Left lobe of liver (tissue), 2 donors: ENCODE measurements around the gene LGI1. TPM values are rescaled to one million over a fixed set of nuclear protein-coding genes. Genes with fewer than 3 reads are reported as not detected.

Experiments
- ATAC-seq: fragments of 200-7000 bp; cut with Tn5 transposase; one replicate; pipeline ENCODE4 v1.9.1; 2020; ENCODE audit warnings: mild to moderate bottlenecking, moderate library complexity
- DNase-seq: peaks from one replicate; pipeline ENCODE4 v3.0.0-alpha.2; 2020; ENCODE audit warnings: low spot score
- total RNA-seq: library from RNA; stranded (reverse); gene quantifications from one replicate; pipeline ENCODE4 v1.2.1, GENCODE V29; 2021
- donor health status: DM: no; HTN: no; CAD: no; lungs with moderate emphysema.
- donor health status: DM: no; HTN: yes; CAD: no.

Gene LGI1
- total RNA-seq, 1 donor from 2014 or later: 0.75 TPM

GRCh38 chr10:93844979-93845626 is 87.4 kb downstream of the LGI1 start:
- DNase-seq (no peak), ATAC-seq (no peak)

Other genes with a start within 250 kb of the LGI1 start
- gene FFAR4, start 191.3 kb upstream of the LGI1 start, total RNA-seq: 0.25 TPM
- 6,485 TPM for gene RBP4, start 156.7 kb upstream of the LGI1 start, total RNA-seq
- not detected for gene PDE6C, start 145.4 kb upstream of the LGI1 start, total RNA-seq
- 2.9 TPM for gene FRA10AC1, start 55.3 kb upstream of the LGI1 start, total RNA-seq
- gene SLC35G1, start 136.0 kb downstream of the LGI1 start, total RNA-seq: 2.9 TPM
- gene PLCE1, start 236.0 kb downstream of the LGI1 start, total RNA-seq: 0.28 TPM